HFF-Myc (cell line): ENCODE measurements around the gene AFAP1.

Experiments
- DNase-seq: peaks from one replicate; pipeline ENCODE4 v3.0.0-alpha.2; 2011; ENCODE audit warnings: low read depth; ENCODE audit errors: extremely low read depth
- H3K4me3 ChIP-seq: replicated peaks from 2 replicates; pipeline ENCODE4 v1.5.1; 2011; ENCODE audit warnings: low read depth, mild to moderate bottlenecking, control low read depth, low read length
- TF ChIP-seq, protein P1 (sequence below): IDR thresholded peaks from 2 replicates; pipeline ENCODE4 v1.5.1; 2012; ENCODE audit warnings: mild to moderate bottlenecking, low read depth, low read length, control low read depth; ENCODE audit errors: missing control alignments

The AFAP1 gene

DNA sequence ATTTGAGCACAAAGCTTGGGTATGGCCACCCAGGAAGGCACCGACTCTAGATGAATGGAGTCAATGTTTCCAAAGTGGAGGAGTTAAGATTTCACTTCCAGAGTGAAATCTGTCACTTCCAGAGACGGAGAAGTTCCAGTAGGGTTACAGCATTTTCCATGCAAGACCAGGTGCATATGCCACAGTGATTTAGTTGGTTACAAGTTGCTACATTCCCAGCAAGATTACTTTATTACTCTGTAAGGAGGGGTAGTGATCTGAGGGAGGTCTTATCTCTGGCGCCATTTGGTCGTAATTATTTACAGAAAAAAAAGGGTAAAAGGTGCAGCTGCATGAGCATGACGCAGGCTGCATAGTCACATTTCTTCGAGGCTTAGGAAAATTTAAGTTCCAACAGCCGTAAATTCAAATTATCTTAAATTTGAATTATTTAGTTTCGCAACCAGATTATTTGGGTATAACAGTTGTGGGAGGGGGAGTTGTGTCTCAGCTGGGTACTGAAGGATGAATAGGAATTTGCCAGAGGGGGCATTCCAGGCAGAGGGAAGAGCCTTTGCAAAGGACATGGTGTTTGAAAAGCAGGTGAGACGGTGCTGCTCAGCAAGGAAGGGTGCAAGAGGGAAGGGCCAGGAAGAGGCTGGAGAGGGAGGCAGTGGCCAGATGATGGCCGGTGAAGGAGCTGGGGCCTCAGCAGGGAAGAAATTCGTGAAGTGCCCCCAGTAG is 17.4 kb upstream of the AFAP1 start:
- no peak for DNase-seq
- H3K4me3 ChIP-seq = no peak overlapping the region
- TF ChIP-seq, protein P1, sequence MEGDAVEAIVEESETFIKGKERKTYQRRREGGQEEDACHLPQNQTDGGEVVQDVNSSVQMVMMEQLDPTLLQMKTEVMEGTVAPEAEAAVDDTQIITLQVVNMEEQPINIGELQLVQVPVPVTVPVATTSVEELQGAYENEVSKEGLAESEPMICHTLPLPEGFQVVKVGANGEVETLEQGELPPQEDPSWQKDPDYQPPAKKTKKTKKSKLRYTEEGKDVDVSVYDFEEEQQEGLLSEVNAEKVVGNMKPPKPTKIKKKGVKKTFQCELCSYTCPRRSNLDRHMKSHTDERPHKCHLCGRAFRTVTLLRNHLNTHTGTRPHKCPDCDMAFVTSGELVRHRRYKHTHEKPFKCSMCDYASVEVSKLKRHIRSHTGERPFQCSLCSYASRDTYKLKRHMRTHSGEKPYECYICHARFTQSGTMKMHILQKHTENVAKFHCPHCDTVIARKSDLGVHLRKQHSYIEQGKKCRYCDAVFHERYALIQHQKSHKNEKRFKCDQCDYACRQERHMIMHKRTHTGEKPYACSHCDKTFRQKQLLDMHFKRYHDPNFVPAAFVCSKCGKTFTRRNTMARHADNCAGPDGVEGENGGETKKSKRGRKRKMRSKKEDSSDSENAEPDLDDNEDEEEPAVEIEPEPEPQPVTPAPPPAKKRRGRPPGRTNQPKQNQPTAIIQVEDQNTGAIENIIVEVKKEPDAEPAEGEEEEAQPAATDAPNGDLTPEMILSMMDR = no peak

DNA sequence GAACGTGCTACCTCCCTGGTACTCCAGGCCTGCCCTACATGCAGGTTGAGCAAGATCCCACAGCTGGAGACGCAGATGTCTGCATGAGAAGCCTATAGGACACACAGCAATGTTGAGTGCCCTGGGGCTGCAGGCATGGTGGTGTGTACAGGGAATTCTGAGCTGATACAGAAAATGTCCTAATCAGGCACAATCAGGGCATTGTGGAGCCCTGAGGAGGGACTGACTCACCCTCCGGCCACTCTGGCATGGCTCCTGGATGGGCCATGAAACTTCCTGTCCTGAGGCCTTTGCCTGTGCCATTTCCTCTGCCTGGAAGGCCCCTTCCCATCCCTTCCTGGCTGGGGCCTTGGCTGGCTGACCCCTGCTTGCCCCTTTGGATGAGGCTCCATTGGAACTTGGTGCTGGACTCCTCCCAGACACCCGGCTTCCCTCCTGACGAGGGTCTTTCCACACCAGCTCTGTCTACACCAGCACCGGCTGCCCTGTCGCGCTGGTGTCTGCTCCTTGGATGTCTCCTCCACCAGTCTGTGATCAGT is 16.7 kb upstream of the AFAP1 start:
- DNase-seq = no peak
- TF ChIP-seq, protein P1 = no peak
- H3K4me3 ChIP-seq = no peak overlapping the region

DNA sequence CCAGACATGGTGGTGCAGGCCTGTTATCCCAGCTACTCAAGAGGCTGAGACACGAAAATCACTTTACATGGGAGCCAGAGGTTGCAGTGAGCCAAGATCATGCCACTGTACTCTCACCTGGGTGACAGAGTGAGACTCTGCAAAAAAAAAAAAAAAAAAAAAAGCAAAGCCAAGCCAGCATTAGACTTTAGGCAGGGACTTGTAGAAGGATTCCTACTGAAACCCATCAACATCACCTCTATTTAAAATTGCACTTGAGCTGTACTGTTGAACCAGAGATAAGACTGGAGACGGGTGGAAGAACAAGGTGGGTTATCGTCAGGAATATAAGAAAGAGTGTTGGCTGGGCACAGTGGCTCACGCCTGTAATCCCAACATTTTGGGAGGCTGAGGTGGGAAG is 15.7 kb upstream of the AFAP1 start:
- TF ChIP-seq, protein P1 = no peak
- no peak overlapping the region for H3K4me3 ChIP-seq
- DNase-seq = no peak

DNA sequence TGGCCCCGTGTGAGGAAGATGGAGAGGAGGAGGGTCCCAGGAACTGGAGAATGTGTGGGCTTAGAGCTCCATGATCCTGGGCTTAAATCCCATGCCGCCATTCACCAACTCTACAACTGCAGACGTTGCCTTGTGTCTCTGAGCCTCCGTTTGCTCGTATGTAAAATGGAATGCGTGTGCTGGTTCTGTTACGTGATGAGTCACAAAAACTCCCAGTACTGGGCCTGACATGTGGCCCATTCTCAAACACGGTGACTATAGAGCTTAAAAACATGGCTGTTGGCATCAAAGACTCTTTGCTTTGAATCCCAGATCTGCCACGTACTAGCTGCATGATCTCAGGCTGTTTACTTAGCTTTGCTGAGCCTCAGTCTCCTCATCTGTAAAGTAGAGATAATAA is 13.0 kb upstream of the AFAP1 start:
- no peak for DNase-seq
- TF ChIP-seq, protein P1 = no peak
- H3K4me3 ChIP-seq = no peak overlapping the region

DNA sequence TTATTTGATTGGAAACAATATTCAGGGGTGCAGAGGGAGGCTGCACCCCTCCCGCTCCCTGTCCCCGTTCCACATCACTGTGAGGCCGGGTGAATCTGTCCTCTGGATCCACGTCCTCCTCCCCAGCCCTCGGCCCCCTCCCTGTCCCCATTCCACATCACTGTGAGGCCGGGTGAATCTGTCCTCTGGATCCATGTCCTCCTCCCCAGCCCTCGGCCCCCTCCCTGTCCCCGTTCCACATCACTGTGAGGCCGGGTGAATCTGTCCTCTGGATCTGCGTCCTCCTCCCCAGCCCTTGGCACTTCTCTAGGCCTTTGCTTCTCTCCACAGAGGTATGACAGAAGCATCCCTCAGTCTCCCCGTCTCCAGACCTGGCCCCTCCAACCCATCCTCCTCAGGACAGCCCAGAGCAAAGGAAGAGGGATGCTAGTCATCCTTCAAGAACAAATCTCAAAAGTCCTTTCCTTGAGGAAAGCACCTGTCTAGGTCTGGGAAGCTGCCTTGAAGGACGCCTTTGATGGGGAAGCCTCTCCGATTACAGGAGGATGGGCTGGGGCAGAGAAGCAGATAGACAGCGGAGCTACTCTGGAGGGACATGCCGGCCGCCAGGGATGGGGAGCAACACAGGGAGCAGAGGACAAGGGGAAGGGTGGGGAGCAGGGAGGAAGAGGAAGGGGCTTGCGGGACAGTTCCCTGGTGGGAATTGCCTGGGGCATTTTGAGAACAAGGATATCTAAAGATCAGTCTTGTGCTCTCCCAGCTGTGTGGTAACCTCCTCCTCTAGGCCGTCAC is 10.8 kb upstream of the AFAP1 start:
- TF ChIP-seq, protein P1 = no peak
- H3K4me3 ChIP-seq = no peak overlapping the region
- no peak for DNase-seq

DNA sequence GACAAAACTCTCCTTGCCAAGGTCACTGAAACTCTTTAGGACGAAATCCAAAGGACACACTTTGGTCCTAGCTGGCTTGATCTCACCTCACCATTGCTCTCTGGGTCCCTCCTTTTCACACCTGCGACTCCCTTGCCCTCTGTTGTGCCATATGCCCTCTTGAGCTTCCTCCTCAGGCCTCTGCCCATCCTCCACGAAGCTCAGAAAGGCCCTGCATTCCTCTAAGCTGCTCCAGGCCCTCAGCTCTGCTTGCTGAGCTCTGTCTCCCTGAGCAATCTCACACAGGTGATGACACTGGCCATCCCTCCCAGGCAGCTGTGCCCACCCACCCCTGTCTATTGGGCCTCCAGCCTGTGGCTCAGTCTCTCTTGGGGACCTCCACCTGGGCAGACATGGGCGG is 10.1 kb upstream of the AFAP1 start:
- TF ChIP-seq, protein P1 = no peak
- DNase-seq = no peak
- H3K4me3 ChIP-seq = no peak overlapping the region
